ENCODE results near the gene SVOPL. TPM values are rescaled to one million over a fixed set of nuclear protein-coding genes. Genes with fewer than 3 reads are reported as not detected.

Gene SVOPL
- total RNA-seq, 2 donors from 2014 or later: not detected

- Mint-ChIP-seq H3K4me1 (no peaks in the 10 kb centered on the region), H3K27ac (no peak overlapping the region), H3K36me3 (ENCODE audit: low read depth) (no peaks in the 10 kb centered on the region), H3K27me3 (peaks cover 73% of the 10 kb centered on the region), H3K4me3 (peak overlapping the region; percentile 80)
- no peak for ATAC-seq
- no peaks in the 10 kb centered on the region for H3K9me3 ChIP-seq (ENCODE audit: control insufficient read depth, low read length, poor library complexity, severe bottlenecking)
- no peak for DNase-seq
These were observed 37.1 kb downstream of the SVOPL start for GRCh38 chr7:138663725-138664710.

- no peak overlapping the region for H3K4me3 Mint-ChIP-seq
- H3K36me3 Mint-ChIP-seq (ENCODE audit: low read depth): no peaks in the 10 kb centered on the region
- no peak overlapping the region for H3K27ac Mint-ChIP-seq
- H3K27me3 Mint-ChIP-seq: peaks cover 63% of the 10 kb centered on the region
- ATAC-seq: no peak
- H3K9me3 ChIP-seq (ENCODE audit: control insufficient read depth, low read length, poor library complexity, severe bottlenecking): no peaks in the 10 kb centered on the region
- H3K4me1 Mint-ChIP-seq: no peaks in the 10 kb centered on the region
- DNase-seq: no peak
These were observed 38.2 kb downstream of the SVOPL start for GRCh38 chr7:138662991-138663320.

GRCh38 chr7:138662076-138662990 is 38.8 kb downstream of the SVOPL start:
- H3K27me3 Mint-ChIP-seq: peaks cover 56% of the 10 kb centered on the region
- DNase-seq (no peak), ATAC-seq (no peak)
- no peaks in the 10 kb centered on the region for H3K36me3 Mint-ChIP-seq (ENCODE audit: low read depth)
- no peaks in the 10 kb centered on the region for H3K4me1 Mint-ChIP-seq
- no peaks in the 10 kb centered on the region for H3K9me3 ChIP-seq (ENCODE audit: control insufficient read depth, low read length, poor library complexity, severe bottlenecking)
- H3K4me3 Mint-ChIP-seq: no peak overlapping the region
- H3K27ac Mint-ChIP-seq: no peak overlapping the region

DNA sequence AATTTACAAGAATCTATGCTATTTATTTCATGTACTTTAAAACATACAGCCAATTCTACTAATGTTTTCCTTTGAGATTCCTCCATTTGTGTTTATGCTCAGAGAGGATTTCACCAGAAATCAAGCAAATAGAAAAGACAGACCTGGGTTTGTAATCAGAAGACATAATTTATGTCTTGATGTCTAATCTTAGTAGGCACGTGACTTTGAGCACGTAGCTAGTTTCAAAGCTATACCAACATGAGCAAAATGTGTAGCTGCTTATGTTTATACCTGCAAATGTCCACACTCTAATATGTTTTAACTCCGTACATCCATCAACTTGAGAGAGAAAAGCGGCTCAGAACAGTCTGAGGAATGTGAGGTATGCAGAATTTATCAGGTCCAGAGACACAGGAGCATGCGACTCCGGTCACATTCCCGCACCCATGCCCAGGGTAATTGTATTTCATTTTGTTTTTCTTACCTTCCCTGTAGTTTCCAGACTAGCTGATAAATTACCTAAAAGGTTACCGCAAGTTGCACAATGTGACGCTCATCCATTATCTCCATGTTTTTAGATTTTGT is 40.0 kb downstream of the SVOPL start:
- Mint-ChIP-seq H3K27ac (no peak overlapping the region), H3K4me1 (no peaks in the 10 kb centered on the region), H3K27me3 (peaks cover 48% of the 10 kb centered on the region), H3K36me3 (ENCODE audit: low read depth) (no peaks in the 10 kb centered on the region), H3K4me3 (no peak overlapping the region)
- no peak for ATAC-seq
- H3K9me3 ChIP-seq (ENCODE audit: control insufficient read depth, low read length, poor library complexity, severe bottlenecking): no peaks in the 10 kb centered on the region
- DNase-seq: no peak

DNA sequence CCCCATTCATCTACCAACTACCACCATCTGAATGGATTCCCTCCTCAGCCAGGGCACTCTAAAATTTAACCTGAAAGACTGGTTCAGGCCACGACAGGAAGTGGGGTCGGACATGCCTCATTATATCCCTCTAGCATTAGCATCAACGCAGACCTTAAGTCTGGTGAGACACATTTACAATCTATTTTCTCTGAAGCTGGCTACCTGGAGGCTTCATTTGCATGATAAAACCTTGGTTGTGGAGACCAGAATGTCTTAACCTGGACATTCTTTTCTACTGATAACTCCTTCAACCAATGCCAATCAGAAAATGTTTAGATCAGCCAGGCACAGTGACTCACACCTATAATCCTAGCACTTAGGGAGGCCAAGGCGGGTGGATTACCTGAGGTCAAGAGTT is 42.3 kb downstream of the SVOPL start:
- no peak for ATAC-seq
- Mint-ChIP-seq H3K36me3 (ENCODE audit: low read depth) (peaks cover 2% of the 10 kb centered on the region), H3K4me3 (no peak overlapping the region), H3K27me3 (peaks cover 34% of the 10 kb centered on the region), H3K27ac (no peak overlapping the region), H3K4me1 (no peaks in the 10 kb centered on the region)
- no peak for DNase-seq
- H3K9me3 ChIP-seq (ENCODE audit: control insufficient read depth, low read length, poor library complexity, severe bottlenecking): no peaks in the 10 kb centered on the region

DNA sequence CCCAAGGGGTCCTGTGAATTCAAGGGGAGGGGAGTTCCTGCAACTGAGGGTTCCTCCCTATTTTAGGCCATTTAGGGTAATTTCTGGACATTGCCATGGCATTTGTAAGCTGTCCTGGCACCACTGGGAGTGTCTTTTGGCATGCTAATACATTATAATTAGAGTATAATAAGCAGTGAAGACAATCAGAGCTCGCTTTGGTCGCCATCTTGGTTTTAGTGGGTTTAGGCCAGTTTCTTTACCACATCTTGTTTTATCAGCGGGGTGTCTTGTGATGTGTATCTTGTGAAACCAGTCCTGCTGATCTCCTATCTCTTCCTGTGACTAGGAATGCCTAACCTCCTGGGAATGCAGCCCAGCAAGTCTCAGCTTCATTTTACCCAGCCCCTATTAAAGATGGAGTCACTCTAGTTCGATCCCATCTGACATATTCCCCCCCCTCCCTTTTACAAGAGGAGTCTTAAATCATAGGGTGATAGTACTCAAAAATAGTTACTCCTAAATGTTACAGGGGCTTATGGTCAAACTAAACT is 43.2 kb downstream of the SVOPL start:
- no peak for DNase-seq
- no peak overlapping the region for H3K4me3 Mint-ChIP-seq
- H3K27ac Mint-ChIP-seq: no peak overlapping the region
- peaks cover 2% of the 10 kb centered on the region for H3K36me3 Mint-ChIP-seq (ENCODE audit: low read depth)
- peaks cover 24% of the 10 kb centered on the region for H3K27me3 Mint-ChIP-seq
- H3K9me3 ChIP-seq (ENCODE audit: control insufficient read depth, low read length, poor library complexity, severe bottlenecking): no peaks in the 10 kb centered on the region
- H3K4me1 Mint-ChIP-seq: no peaks in the 10 kb centered on the region
- ATAC-seq: no peak

DNA sequence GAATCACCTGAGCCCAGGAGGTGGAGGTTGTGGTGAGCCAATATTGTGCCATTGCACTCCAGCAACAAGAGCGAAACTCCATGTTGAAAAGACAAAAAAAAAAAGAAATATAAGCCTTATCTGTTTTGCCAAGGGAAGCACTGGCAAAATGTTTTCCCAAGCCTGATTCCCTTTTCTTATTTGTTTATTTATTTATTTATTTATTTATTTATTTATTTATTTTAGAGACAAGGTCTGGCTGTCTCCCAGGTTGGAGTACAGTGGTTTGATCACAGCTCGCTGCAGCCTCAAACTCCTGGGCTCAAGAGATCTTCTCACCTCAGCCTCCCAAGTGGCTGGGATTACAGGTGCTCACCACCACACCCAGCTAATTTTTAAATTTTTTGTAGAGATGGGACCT is 44.2 kb downstream of the SVOPL start:
- no peaks in the 10 kb centered on the region for H3K4me1 Mint-ChIP-seq
- no peak for ATAC-seq
- DNase-seq: no peak
- no peak overlapping the region for H3K4me3 Mint-ChIP-seq
- peaks cover 2% of the 10 kb centered on the region for H3K36me3 Mint-ChIP-seq (ENCODE audit: low read depth)
- H3K27me3 Mint-ChIP-seq: peaks cover 14% of the 10 kb centered on the region
- H3K9me3 ChIP-seq (ENCODE audit: control insufficient read depth, low read length, poor library complexity, severe bottlenecking): no peaks in the 10 kb centered on the region
- no peak overlapping the region for H3K27ac Mint-ChIP-seq

- ATAC-seq (no peak), DNase-seq (no peak)
- H3K27ac Mint-ChIP-seq: no peak overlapping the region
- H3K36me3 Mint-ChIP-seq (ENCODE audit: low read depth): peaks cover 2% of the 10 kb centered on the region
- H3K27me3 Mint-ChIP-seq: peaks cover 3% of the 10 kb centered on the region
- H3K4me3 Mint-ChIP-seq: no peak overlapping the region
- H3K4me1 Mint-ChIP-seq: no peaks in the 10 kb centered on the region
- no peaks in the 10 kb centered on the region for H3K9me3 ChIP-seq (ENCODE audit: control insufficient read depth, low read length, poor library complexity, severe bottlenecking)
These were observed 46.5 kb downstream of the SVOPL start for GRCh38 chr7:138654616-138655015.

DNA sequence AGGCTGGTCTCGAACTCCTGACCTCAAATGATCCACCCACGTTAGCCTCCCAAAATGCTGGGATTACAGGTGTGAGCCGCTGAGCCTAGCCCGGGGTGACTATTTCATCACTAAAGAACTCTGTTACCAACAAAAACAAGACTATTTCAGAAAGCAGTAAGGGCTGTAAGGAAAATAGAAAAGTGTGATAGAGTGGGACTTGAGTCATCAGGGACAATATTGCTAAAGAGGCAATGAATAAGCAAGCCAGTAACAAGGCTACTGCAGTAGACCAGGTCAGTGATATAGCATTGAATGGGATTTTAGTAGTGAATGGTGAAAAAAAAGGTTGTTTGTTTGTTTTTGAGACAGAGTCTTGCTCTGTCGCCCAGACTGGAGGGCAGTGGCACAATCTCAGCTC is 51.7 kb downstream of the SVOPL start:
- DNase-seq: no peak
- Mint-ChIP-seq H3K4me3 (no peak overlapping the region), H3K27me3 (no peaks in the 10 kb centered on the region), H3K4me1 (peaks cover 2% of the 10 kb centered on the region), H3K36me3 (ENCODE audit: low read depth) (peaks cover 2% of the 10 kb centered on the region), H3K27ac (no peak overlapping the region)
- no peak for ATAC-seq
- H3K9me3 ChIP-seq (ENCODE audit: control insufficient read depth, low read length, poor library complexity, severe bottlenecking): no peaks in the 10 kb centered on the region

DNA sequence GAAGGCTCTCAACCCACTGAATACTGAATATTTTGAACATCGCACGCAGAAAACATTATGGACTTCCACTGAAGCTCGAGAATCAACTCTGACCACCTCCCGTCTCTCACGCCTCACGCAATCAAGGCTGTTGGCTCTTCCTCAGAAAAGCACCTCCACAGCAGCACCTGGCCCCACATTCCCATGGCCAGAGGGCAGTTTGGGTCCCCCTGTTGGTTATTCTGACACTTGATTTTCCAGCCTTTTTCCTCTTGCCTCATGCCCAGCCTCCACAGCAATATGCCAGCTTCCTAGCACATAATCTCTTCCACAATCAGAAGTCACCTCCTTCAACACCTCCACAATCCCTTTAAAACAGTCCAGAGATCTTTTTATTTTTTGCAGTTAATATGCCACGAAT is 55.9 kb downstream of the SVOPL start:
- peaks cover 2% of the 10 kb centered on the region for H3K4me1 Mint-ChIP-seq
- peaks cover 2% of the 10 kb centered on the region for H3K36me3 Mint-ChIP-seq (ENCODE audit: low read depth)
- ATAC-seq (no peak), DNase-seq (no peak)
- no peaks in the 10 kb centered on the region for H3K27me3 Mint-ChIP-seq
- H3K4me3 Mint-ChIP-seq: no peak overlapping the region
- H3K9me3 ChIP-seq (ENCODE audit: control insufficient read depth, low read length, poor library complexity, severe bottlenecking): no peaks in the 10 kb centered on the region
- H3K27ac Mint-ChIP-seq: no peak overlapping the region

DNA sequence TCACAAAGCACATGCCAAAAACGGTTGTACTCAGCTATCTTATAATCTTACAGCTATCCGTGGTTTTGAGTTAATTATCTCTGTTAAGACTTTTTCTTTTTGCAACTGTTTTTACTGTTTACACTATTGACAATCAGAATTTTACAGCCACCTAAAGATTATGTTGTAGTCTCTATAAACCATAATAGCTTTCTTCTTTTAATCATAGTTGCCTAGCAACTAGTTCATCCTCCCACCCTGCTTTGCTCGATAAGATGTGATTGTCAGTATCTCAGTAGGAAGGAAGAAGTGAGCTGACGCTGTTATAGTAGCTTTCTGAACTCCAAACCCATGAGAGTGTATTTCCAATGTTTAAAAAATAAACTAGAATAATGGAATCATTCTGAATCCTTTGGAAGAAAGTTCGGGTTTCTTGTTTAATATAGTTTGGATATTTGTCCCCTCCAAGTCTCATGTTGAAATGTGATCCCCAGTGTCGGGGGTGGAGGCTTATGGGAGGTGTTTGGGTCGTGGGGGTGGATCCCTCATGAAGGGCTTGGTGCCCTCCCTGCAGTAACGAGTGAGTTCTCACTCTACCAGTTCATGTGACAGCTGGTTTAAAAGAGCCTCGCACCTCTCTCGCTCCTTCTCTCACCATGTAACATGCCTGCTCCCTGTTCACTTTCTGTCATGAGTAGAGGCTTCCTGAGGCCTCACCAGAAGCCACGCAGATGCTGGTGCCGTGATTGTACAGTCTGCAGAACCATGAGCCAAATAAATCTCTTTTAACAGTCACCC is 68.1 kb downstream of the SVOPL start:
- Mint-ChIP-seq H3K27me3 (peaks cover 15% of the 10 kb centered on the region), H3K4me1 (peaks cover 2% of the 10 kb centered on the region), H3K27ac (no peak overlapping the region), H3K4me3 (no peak overlapping the region), H3K36me3 (ENCODE audit: low read depth) (no peaks in the 10 kb centered on the region)
- no peaks in the 10 kb centered on the region for H3K9me3 ChIP-seq (ENCODE audit: control insufficient read depth, low read length, poor library complexity, severe bottlenecking)
- DNase-seq (no peak), ATAC-seq (no peak)

DNA sequence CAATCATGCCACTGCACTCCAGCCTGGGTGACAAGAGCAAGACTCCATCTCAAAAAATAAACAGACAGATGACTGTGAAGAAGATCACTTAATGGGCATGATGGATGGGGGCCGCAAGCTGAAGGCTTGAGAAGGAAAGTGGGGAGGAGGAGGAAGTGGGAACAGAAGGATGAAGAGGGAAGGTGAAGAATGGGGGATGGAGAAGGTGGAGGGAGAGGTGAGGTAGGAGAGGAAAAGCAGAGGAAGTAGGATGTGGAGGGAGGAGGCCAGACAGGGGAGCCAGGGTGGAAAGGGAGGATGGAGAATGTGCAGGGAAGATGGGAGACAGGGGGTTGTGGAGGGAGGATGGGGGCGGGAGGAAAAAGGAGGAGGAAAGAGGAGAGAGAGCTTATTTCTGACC is 68.8 kb downstream of the SVOPL start:
- peaks cover 15% of the 10 kb centered on the region for H3K27me3 Mint-ChIP-seq

More for the DNA sequence above, 68.8 kb downstream of the SVOPL start:
- peaks cover 2% of the 10 kb centered on the region for H3K4me1 Mint-ChIP-seq
- H3K4me3 Mint-ChIP-seq: no peak overlapping the region
- DNase-seq (no peak), ATAC-seq (no peak)
- H3K9me3 ChIP-seq (ENCODE audit: control insufficient read depth, low read length, poor library complexity, severe bottlenecking): no peaks in the 10 kb centered on the region
- H3K27ac Mint-ChIP-seq: no peak overlapping the region
- H3K36me3 Mint-ChIP-seq (ENCODE audit: low read depth): no peaks in the 10 kb centered on the region
